Neural crest cell (in vitro differentiated cells): ENCODE measurements around the gene GALNS. TPM values are rescaled to one million over a fixed set of nuclear protein-coding genes. Genes with fewer than 3 reads are reported as not detected.
"Not testable (repeated sequence)": the region's sequence is repeated elsewhere in the genome, so short reads cannot be mapped to it uniquely, and the experiment has no call there.

ENCODE experiments used
- DNase-seq: peaks from one replicate; pipeline ENCODE4 v3.0.0; 2021; ENCODE audit warnings: low read depth, mixed read lengths, low spot score
- H3K27ac Mint-ChIP-seq: one replicate; pipeline ENCODE4 v1.8.0; 2021; ENCODE audit warnings: mild to moderate bottlenecking, mixed read lengths; ENCODE audit not compliant: unreplicated experiment
- H3K27me3 Mint-ChIP-seq: 2 replicates; pipeline ENCODE4 v1.8.0; 2021; ENCODE audit warnings: low read depth, mild to moderate bottlenecking, mixed read lengths
- H3K36me3 Mint-ChIP-seq: 2 replicates; pipeline ENCODE4 v1.8.0; 2021; ENCODE audit warnings: low read depth, mild to moderate bottlenecking, mixed read lengths
- H3K4me1 Mint-ChIP-seq: 2 replicates; pipeline ENCODE4 v1.8.0; 2021; ENCODE audit warnings: mixed read lengths
- H3K4me3 Mint-ChIP-seq: one replicate; pipeline ENCODE4 v1.8.0; 2021; ENCODE audit warnings: mild to moderate bottlenecking, mixed read lengths
- H3K9me3 Mint-ChIP-seq: 2 replicates; pipeline ENCODE4 v1.8.0; 2021; ENCODE audit warnings: mixed read lengths
- total RNA-seq: library from RNA; stranded (reverse); gene quantifications from 2 replicates; pipeline ENCODE4 v1.2.1, GENCODE V29; 2021
- TF ChIP-seq, protein P1 (sequence below): fragments of 200-600 bp; sonication (generic); conservative IDR thresholded peaks from 2 replicates; pipeline ENCODE4 v1.5.0; 2021; ENCODE audit warnings: antibody characterized with exemption, mild to moderate bottlenecking

GALNS gene
- total RNA-seq, 1 donor from 2014 or later = 19.7 TPM

- TF ChIP-seq, protein P1, sequence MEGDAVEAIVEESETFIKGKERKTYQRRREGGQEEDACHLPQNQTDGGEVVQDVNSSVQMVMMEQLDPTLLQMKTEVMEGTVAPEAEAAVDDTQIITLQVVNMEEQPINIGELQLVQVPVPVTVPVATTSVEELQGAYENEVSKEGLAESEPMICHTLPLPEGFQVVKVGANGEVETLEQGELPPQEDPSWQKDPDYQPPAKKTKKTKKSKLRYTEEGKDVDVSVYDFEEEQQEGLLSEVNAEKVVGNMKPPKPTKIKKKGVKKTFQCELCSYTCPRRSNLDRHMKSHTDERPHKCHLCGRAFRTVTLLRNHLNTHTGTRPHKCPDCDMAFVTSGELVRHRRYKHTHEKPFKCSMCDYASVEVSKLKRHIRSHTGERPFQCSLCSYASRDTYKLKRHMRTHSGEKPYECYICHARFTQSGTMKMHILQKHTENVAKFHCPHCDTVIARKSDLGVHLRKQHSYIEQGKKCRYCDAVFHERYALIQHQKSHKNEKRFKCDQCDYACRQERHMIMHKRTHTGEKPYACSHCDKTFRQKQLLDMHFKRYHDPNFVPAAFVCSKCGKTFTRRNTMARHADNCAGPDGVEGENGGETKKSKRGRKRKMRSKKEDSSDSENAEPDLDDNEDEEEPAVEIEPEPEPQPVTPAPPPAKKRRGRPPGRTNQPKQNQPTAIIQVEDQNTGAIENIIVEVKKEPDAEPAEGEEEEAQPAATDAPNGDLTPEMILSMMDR = no peak
Measured at GRCh38 chr16:88793251-88793954, 63.3 kb downstream of the GALNS start.

DNA sequence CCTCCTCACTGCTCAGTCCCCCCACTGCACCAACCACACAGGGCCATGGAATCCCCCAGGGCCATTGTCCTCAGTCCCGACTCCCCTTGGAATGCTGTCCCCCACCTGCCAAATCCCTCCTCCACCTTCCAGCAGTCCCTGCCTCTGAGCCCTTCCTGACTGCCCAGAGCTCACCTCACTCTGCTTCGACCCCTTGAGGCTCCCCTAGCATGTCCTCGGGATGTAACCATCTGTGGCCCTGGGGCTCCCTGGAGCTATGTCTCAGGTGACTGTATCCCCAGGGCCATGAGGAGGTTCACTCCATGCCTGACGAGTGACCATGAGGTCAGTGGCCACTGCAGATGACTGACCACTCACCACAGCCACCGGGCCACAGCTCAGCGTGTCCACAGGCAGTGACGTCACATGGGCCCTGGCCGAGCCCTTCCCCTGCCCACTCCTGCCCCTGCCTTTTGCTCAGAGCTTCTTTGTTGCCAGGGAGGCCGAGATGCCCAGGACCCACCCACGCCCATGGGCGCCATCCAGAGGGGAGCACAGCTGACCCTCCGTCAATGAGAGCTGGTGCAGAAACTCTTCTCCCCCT, 64.0 kb downstream of the GALNS start:
- Mint-ChIP-seq H3K4me1 (peaks cover 9% of the 10 kb centered on the region), H3K9me3 (no peaks in the 10 kb centered on the region), H3K27ac (no peak overlapping the region), H3K27me3 (peaks cover 11% of the 10 kb centered on the region), H3K36me3 (no peaks in the 10 kb centered on the region), H3K4me3 (no peak overlapping the region)
- TF ChIP-seq, protein P1 = no peak
- DNase-seq = no peak

More at GRCh38 chr16:88793251-88793954, 63.3 kb downstream of the GALNS start:
- Mint-ChIP-seq H3K27ac (no peak overlapping the region), H3K4me3 (no peak overlapping the region), H3K27me3 (peaks cover 8% of the 10 kb centered on the region), H3K36me3 (no peaks in the 10 kb centered on the region), H3K9me3 (no peaks in the 10 kb centered on the region), H3K4me1 (peaks cover 9% of the 10 kb centered on the region)
- DNase-seq = no peak

GRCh38 chr16:88792078-88792550, 64.6 kb downstream of the GALNS start:
- no peaks in the 10 kb centered on the region for H3K9me3 Mint-ChIP-seq

GRCh38 chr16:88790312-88791211, 66.2 kb downstream of the GALNS start:
- no peak overlapping the region for H3K27ac Mint-ChIP-seq
- H3K9me3 Mint-ChIP-seq = no peaks in the 10 kb centered on the region
- H3K27me3 Mint-ChIP-seq = peaks cover 20% of the 10 kb centered on the region
- H3K4me1 Mint-ChIP-seq = peaks cover 9% of the 10 kb centered on the region
- no peak for DNase-seq
- H3K4me3 Mint-ChIP-seq = peak overlapping the region; percentile 47
- no peaks in the 10 kb centered on the region for H3K36me3 Mint-ChIP-seq
- TF ChIP-seq, protein P1 = no peak

More at GRCh38 chr16:88792078-88792550, 64.6 kb downstream of the GALNS start:
- Mint-ChIP-seq H3K27me3 (peaks cover 14% of the 10 kb centered on the region), H3K36me3 (no peaks in the 10 kb centered on the region), H3K27ac (no peak overlapping the region), H3K4me1 (peaks cover 9% of the 10 kb centered on the region), H3K4me3 (no peak overlapping the region)
- DNase-seq = no peak
- TF ChIP-seq, protein P1 = no peak

DNA sequence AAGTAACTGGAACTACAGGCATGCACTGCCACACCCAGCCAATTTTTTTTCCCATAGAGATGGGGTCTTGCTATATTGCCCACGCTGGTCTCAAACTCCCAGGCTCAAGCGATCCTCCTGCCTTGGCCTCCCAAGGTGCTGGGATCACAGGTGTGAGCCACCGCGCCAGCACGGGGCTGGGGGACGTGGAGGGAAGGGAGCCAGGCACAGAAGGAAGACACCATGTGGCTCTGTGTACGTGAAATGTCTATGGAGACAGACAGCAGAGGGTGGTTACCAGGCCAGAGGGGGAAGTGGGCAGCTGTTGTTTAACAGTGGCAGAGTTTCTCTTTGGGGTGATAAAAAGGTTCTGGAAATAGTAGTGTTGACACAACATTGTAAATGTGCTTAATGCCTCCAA, 67.2 kb downstream of the GALNS start:
- H3K27ac Mint-ChIP-seq = no peak overlapping the region
- peaks cover 9% of the 10 kb centered on the region for H3K4me1 Mint-ChIP-seq
- no peaks in the 10 kb centered on the region for H3K9me3 Mint-ChIP-seq
- no peak for DNase-seq
- H3K4me3 Mint-ChIP-seq = no peak overlapping the region
- H3K27me3 Mint-ChIP-seq = peaks cover 21% of the 10 kb centered on the region
- no peaks in the 10 kb centered on the region for H3K36me3 Mint-ChIP-seq
- TF ChIP-seq, protein P1 = no peak

- peaks cover 24% of the 10 kb centered on the region for H3K27me3 Mint-ChIP-seq
- not testable (repeated sequence) for H3K4me1 Mint-ChIP-seq, H3K9me3 Mint-ChIP-seq, H3K36me3 Mint-ChIP-seq, H3K27ac Mint-ChIP-seq, H3K4me3 Mint-ChIP-seq, DNase-seq
Measured at GRCh38 chr16:88788749-88789148, 68.0 kb downstream of the GALNS start.
